Parathyroid adenoma (tissue), 2 donors: ENCODE data around the gene ADD2.
"Not testable (repeated sequence)": the region's sequence is repeated elsewhere in the genome, so short reads cannot be mapped to it uniquely, and the experiment has no call there.

Experiments
- H2AFZ ChIP-seq: fragments of 300-600 bp; sonication (generic); one replicate; pipeline ENCODE4 v1.7.0; 2017; ENCODE audit warnings: antibody characterized with exemption, mild to moderate bottlenecking
- H3K27ac ChIP-seq: fragments of 300-600 bp; sonication (generic); one replicate; pipeline ENCODE4 v1.7.0; 2017
- H3K27me3 ChIP-seq: fragments of 300-600 bp; sonication (generic); one replicate; pipeline ENCODE4 v1.7.0; 2017; ENCODE audit warnings: low read length; ENCODE audit not compliant: control insufficient read depth, insufficient read depth
- H3K36me3 ChIP-seq: fragments of 300-600 bp; sonication (generic); one replicate; pipeline ENCODE4 v1.7.0; 2017; ENCODE audit warnings: low read length; ENCODE audit not compliant: control insufficient read depth, insufficient read depth
- H3K4me1 ChIP-seq: fragments of 300-600 bp; sonication (generic); one replicate; pipeline ENCODE4 v1.7.0; 2017; ENCODE audit warnings: control low read depth
- H3K4me2 ChIP-seq: fragments of 300-600 bp; sonication (generic); one replicate; pipeline ENCODE4 v1.7.0; 2017; ENCODE audit warnings: low read length
- H3K4me3 ChIP-seq: fragments of 300-600 bp; sonication (generic); one replicate; pipeline ENCODE4 v1.7.0; 2017; ENCODE audit warnings: low read depth, low read length
- H3K79me2 ChIP-seq: fragments of 300-600 bp; sonication (generic); one replicate; pipeline ENCODE4 v1.7.0; 2017; ENCODE audit warnings: control low read depth
- H3K9ac ChIP-seq: fragments of 300-600 bp; sonication (generic); one replicate; pipeline ENCODE4 v1.7.0; 2017; ENCODE audit warnings: mild to moderate bottlenecking
- H3K9me3 ChIP-seq: fragments of 300-600 bp; sonication (generic); one replicate; pipeline ENCODE4 v1.7.0; 2017; ENCODE audit warnings: low read length; ENCODE audit not compliant: control insufficient read depth
- CTCF ChIP-seq: fragments of 300-600 bp; sonication (generic); IDR thresholded peaks from one replicate; pipeline ENCODE4 v1.7.0; 2017; ENCODE audit warnings: antibody characterized with exemption, mild to moderate bottlenecking
- donor health status: primary hyperparathyroidism.

Gene ADD2

GRCh38 chr2:70799706-70800105 lies 31.7 kb upstream of the ADD2 start:
- no peaks in the 10 kb centered on the region for H3K79me2 ChIP-seq
- H3K9ac ChIP-seq, result no peak overlapping the region
- no peaks in the 10 kb centered on the region for H3K36me3 ChIP-seq
- H3K27me3 ChIP-seq, result no peaks in the 10 kb centered on the region
- H3K4me2 ChIP-seq, result no peak overlapping the region
- H3K4me1 ChIP-seq, result no peaks in the 10 kb centered on the region
- H3K27ac ChIP-seq, result no peak overlapping the region
- no peak overlapping the region for H2AFZ ChIP-seq
- no peak for TF ChIP-seq CTCF
- H3K9me3 ChIP-seq, result no peaks in the 10 kb centered on the region
- H3K4me3 ChIP-seq, result no peak overlapping the region

GRCh38 chr2:70797996-70798395 lies 30.0 kb upstream of the ADD2 start:
- not testable (repeated sequence) for H2AFZ ChIP-seq, H3K4me2 ChIP-seq, H3K9ac ChIP-seq, H3K4me1 ChIP-seq, H3K27ac ChIP-seq, H3K4me3 ChIP-seq, H3K36me3 ChIP-seq, H3K9me3 ChIP-seq, H3K27me3 ChIP-seq, H3K79me2 ChIP-seq

- Histone ChIP-seq H3K4me2 (no peak overlapping the region), H3K36me3 (no peaks in the 10 kb centered on the region), H2AFZ (no peak overlapping the region), H3K4me3 (no peak overlapping the region), H3K79me2 (no peaks in the 10 kb centered on the region), H3K27ac (no peak overlapping the region), H3K4me1 (no peaks in the 10 kb centered on the region), H3K9ac (no peak overlapping the region), H3K9me3 (no peaks in the 10 kb centered on the region), H3K27me3 (no peaks in the 10 kb centered on the region)
- TF ChIP-seq CTCF, result no peak
These were observed 29.5 kb upstream of the ADD2 start for GRCh38 chr2:70797506-70797905.

GRCh38 chr2:70796262-70796661 lies 28.3 kb upstream of the ADD2 start:
- no peaks in the 10 kb centered on the region for H3K27me3 ChIP-seq
- H3K9me3 ChIP-seq, result no peaks in the 10 kb centered on the region
- no peak overlapping the region for H2AFZ ChIP-seq
- H3K4me2 ChIP-seq, result no peak overlapping the region
- H3K9ac ChIP-seq, result no peak overlapping the region
- H3K27ac ChIP-seq, result no peak overlapping the region
- no peaks in the 10 kb centered on the region for H3K4me1 ChIP-seq
- no peaks in the 10 kb centered on the region for H3K79me2 ChIP-seq
- H3K4me3 ChIP-seq, result no peak overlapping the region
- H3K36me3 ChIP-seq, result no peaks in the 10 kb centered on the region
- no peak for TF ChIP-seq CTCF

- no peaks in the 10 kb centered on the region for H3K27me3 ChIP-seq
- H3K9ac ChIP-seq, result no peak overlapping the region
- H3K9me3 ChIP-seq, result no peaks in the 10 kb centered on the region
- H3K4me2 ChIP-seq, result no peak overlapping the region
- no peaks in the 10 kb centered on the region for H3K36me3 ChIP-seq
- H3K27ac ChIP-seq, result no peak overlapping the region
- no peak overlapping the region for H3K4me3 ChIP-seq
- no peak for TF ChIP-seq CTCF
- H2AFZ ChIP-seq, result no peak overlapping the region
- H3K4me1 ChIP-seq, result no peaks in the 10 kb centered on the region
- H3K79me2 ChIP-seq, result no peaks in the 10 kb centered on the region
These were observed 27.4 kb upstream of the ADD2 start for GRCh38 chr2:70795164-70795995.
